Liver (tissue), 9 donors: Measurements from ENCODE around the gene FIS1. TPM values are rescaled to one million over a fixed set of nuclear protein-coding genes. Genes with fewer than 3 reads are reported as not detected.

ENCODE experiments used
- DNase-seq: peaks from one replicate; pipeline ENCODE4 v3.0.0-alpha.2; 2017; ENCODE audit warnings: low spot score
- H3K27ac ChIP-seq, 2 donors: one replicate each; pipeline ENCODE4 v1.7.0; 2013; ENCODE audit warnings: inconsistent platforms in 2 of 2, low read length in 2 of 2, control low read depth in 1 of 2, low read depth in 1 of 2, mild to moderate bottlenecking in 1 of 2
- H3K27me3 ChIP-seq, 4 donors: one replicate each; pipeline versions ENCODE4 v1.6.1 to v1.7.0; 2013; ENCODE audit warnings: low read length in 3 of 4, inconsistent platforms in 1 of 4, mild to moderate bottlenecking in 1 of 4, moderate library complexity in 1 of 4; ENCODE audit not compliant: control insufficient read depth in 4 of 4, insufficient read depth in 4 of 4
- H3K36me3 ChIP-seq, 4 donors: one replicate each; pipeline versions ENCODE4 v1.6.1 to v1.7.0; 2013; ENCODE audit warnings: low read length in 3 of 4, mild to moderate bottlenecking in 3 of 4, low read depth in 1 of 4, moderate library complexity in 1 of 4; ENCODE audit not compliant: control insufficient read depth in 4 of 4, insufficient read depth in 3 of 4
- H3K4me1 ChIP-seq, 4 donors: one replicate each; pipeline versions ENCODE4 v1.6.1 to v1.7.0; 2013; ENCODE audit warnings: low read length in 3 of 4, mild to moderate bottlenecking in 3 of 4, moderate library complexity in 1 of 4; ENCODE audit not compliant: control insufficient read depth in 4 of 4, insufficient read depth in 4 of 4
- H3K4me3 ChIP-seq, 3 donors: one replicate each; pipeline versions ENCODE4 v1.6.1 to v1.7.0; 2013; ENCODE audit warnings: low read length in 3 of 3, control low read depth in 1 of 3, low read depth in 1 of 3, mild to moderate bottlenecking in 1 of 3
- H3K9ac ChIP-seq, 2 donors: one replicate each; pipeline ENCODE4 v1.7.0; 2013; ENCODE audit warnings: low read length in 2 of 2, mild to moderate bottlenecking in 2 of 2, moderate library complexity in 2 of 2, control low read depth in 1 of 2, low read depth in 1 of 2
- H3K9me3 ChIP-seq, 4 donors: one replicate each; pipeline versions ENCODE4 v1.6.1 to v1.7.0; 2013; ENCODE audit warnings: low read length in 3 of 4; ENCODE audit not compliant: control insufficient read depth in 4 of 4
- EGR1 ChIP-seq, 2 donors: IDR thresholded peaks; 2 replicates each; pipeline ENCODE4 v1.6.1; 2016 to 2018; ENCODE audit warnings: antibody characterized with exemption in 2 of 2, low read depth in 2 of 2
- FOXA1 ChIP-seq: IDR thresholded peaks from 2 replicates; pipeline ENCODE4 v1.6.1; 2016; ENCODE audit warnings: antibody characterized with exemption
- FOXA2 ChIP-seq: IDR thresholded peaks from 2 replicates; pipeline ENCODE4 v1.6.1; 2016; ENCODE audit warnings: antibody characterized with exemption
- GABPA ChIP-seq, 2 donors: IDR thresholded peaks in 1 of 2; conservative IDR thresholded peaks in 1 of 2; 2 replicates each; pipeline ENCODE4 v1.6.1; 2016; ENCODE audit warnings: antibody characterized with exemption in 2 of 2, mild to moderate bottlenecking in 1 of 2, moderate library complexity in 1 of 2
- HNF4A ChIP-seq, 2 donors: conservative IDR thresholded peaks; 2 replicates each; pipeline ENCODE4 v1.6.1; 2016; ENCODE audit warnings: antibody characterized with exemption in 2 of 2, mild to moderate bottlenecking in 2 of 2
- HNF4G ChIP-seq: IDR thresholded peaks from 2 replicates; pipeline ENCODE4 v1.6.1; 2016; ENCODE audit warnings: antibody characterized with exemption
- JUND ChIP-seq, 2 donors: IDR thresholded peaks; 2 replicates each; pipeline ENCODE4 v1.6.1; 2016; ENCODE audit warnings: antibody characterized with exemption in 2 of 2
- NR2F2 ChIP-seq: IDR thresholded peaks from 2 replicates; pipeline ENCODE4 v1.6.1; 2016; ENCODE audit warnings: antibody characterized with exemption
- RAD21 ChIP-seq, 2 donors: IDR thresholded peaks; 2 replicates each; pipeline ENCODE4 v1.6.1; 2016; ENCODE audit warnings: antibody characterized with exemption in 2 of 2, mild to moderate bottlenecking in 2 of 2
- RXRA ChIP-seq, 2 donors: IDR thresholded peaks; 2 replicates each; pipeline ENCODE4 v1.6.1; 2017 to 2018; ENCODE audit warnings: antibody characterized with exemption in 2 of 2, mild to moderate bottlenecking in 1 of 2
- SP1 ChIP-seq: IDR thresholded peaks from 2 replicates; pipeline ENCODE4 v1.6.1; 2018; ENCODE audit warnings: antibody characterized with exemption, mild to moderate bottlenecking
- TAF1 ChIP-seq: conservative IDR thresholded peaks from 2 replicates; pipeline ENCODE4 v1.6.1; 2016; ENCODE audit warnings: antibody characterized with exemption, mild to moderate bottlenecking
- YY1 ChIP-seq: IDR thresholded peaks from 2 replicates; pipeline ENCODE4 v1.6.1; 2016; ENCODE audit warnings: antibody characterized with exemption, mild to moderate bottlenecking
- WGBS: extraction: QIAGEN DNeasy Blood & Tissue Kit; methylation state at CpG from one replicate; pipeline ENCODE4 v1.1.7; 2013; 5-methylcytosine and 5-hydroxymethylcytosine counted together
- polyA plus RNA-seq, 2 donors: library from polyadenylated mRNA; stranded (reverse) in 1 of 2; unstranded in 1 of 2; fragments of 200-250 nt in 1 of 2; fragments of >200 nt in 1 of 2; fragmentation: Nextera tagmentation in 1 of 2; extraction: Ambion mirVana in 1 of 2; gene quantifications; one replicate each; pipeline versions ENCODE4 v1.2.1 to v1.2.3, GENCODE V29; 2013 to 2015
- total RNA-seq, 2 donors: library from RNA; depleted of rRNA; stranded (reverse); fragments of >200 nt; gene quantifications; one replicate each; pipeline ENCODE4 v1.2.3, GENCODE V29; 2014
- TF ChIP-seq, protein P1 (sequence below): IDR thresholded peaks from 2 replicates; pipeline ENCODE4 v1.6.1; 2016; ENCODE audit warnings: antibody characterized with exemption
- TF ChIP-seq, protein P2 (sequence below): fragments of 150-350 bp; IDR thresholded peaks from 2 replicates; pipeline ENCODE4 v1.5.1; 2017; ENCODE audit warnings: improper control_type of control experiment, low read depth, low read length; ENCODE audit not compliant: missing input control
- TF ChIP-seq, protein P3 (sequence below): IDR thresholded peaks from 2 replicates; pipeline ENCODE4 v1.6.1; 2016; ENCODE audit warnings: antibody characterized with exemption, mild to moderate bottlenecking
- donor health status: healthy.
- donor health status: healthy.
- donor health status: healthy.
- donor health status: healthy.
- donor health status: healthy.

The FIS1 gene
- total and polyA plus RNA-seq, 4 donors = 112 to 192 (median 155) TPM

DNA sequence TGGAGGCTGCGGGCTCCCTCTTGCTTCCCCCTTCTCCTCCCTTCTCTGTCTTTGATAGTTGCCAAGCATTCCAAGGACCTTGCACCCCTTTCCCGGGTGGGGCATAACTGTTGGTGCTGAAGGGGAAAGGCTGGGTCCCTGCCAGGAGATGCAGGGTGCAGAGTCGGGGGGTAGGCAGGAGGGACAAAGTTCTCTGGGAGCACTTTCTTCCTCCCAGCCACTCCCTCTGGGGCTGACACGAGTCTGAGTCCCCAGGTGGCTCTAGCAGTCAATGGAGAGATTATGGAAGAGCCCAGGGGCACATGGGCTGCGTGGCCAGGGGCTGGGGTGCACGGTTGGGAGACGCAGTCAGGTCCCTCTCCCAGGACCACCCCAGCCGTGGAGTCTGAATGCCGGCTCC is 9.4 kb downstream of the FIS1 start:
- no peak overlapping the region for H3K9ac ChIP-seq
- H3K27ac ChIP-seq = no peak overlapping the region
- WGBS = 71% methylated on average over 9 of the region's 9 CpGs
- H3K9me3 ChIP-seq = no peaks in the 10 kb centered on the region
- no peak for TF ChIP-seq EGR1 (IDR thresholded peaks at IDR 0.05; ENCODE audit: low read depth in 2 of 2)
- no peak for TF ChIP-seq HNF4G
- no peak for TF ChIP-seq RAD21 (IDR thresholded peaks at IDR 0.05)
- TF ChIP-seq, protein P1, sequence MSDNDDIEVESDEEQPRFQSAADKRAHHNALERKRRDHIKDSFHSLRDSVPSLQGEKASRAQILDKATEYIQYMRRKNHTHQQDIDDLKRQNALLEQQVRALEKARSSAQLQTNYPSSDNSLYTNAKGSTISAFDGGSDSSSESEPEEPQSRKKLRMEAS = no peak
- TF ChIP-seq FOXA2 = no peak
- TF ChIP-seq HNF4A (conservative IDR thresholded peaks at IDR 0.05) = no peak
- no peak for TF ChIP-seq GABPA (IDR thresholded peaks at IDR 0.05 in 1 of 2, conservative IDR thresholded peaks at IDR 0.05 in 1 of 2)
- TF ChIP-seq JUND (IDR thresholded peaks at IDR 0.05) = no peak
- TF ChIP-seq TAF1 = no peak
- TF ChIP-seq YY1 = no peak
- TF ChIP-seq NR2F2 = no peak
- no peak for TF ChIP-seq FOXA1
- TF ChIP-seq, protein P2, sequence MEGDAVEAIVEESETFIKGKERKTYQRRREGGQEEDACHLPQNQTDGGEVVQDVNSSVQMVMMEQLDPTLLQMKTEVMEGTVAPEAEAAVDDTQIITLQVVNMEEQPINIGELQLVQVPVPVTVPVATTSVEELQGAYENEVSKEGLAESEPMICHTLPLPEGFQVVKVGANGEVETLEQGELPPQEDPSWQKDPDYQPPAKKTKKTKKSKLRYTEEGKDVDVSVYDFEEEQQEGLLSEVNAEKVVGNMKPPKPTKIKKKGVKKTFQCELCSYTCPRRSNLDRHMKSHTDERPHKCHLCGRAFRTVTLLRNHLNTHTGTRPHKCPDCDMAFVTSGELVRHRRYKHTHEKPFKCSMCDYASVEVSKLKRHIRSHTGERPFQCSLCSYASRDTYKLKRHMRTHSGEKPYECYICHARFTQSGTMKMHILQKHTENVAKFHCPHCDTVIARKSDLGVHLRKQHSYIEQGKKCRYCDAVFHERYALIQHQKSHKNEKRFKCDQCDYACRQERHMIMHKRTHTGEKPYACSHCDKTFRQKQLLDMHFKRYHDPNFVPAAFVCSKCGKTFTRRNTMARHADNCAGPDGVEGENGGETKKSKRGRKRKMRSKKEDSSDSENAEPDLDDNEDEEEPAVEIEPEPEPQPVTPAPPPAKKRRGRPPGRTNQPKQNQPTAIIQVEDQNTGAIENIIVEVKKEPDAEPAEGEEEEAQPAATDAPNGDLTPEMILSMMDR = no peak
- TF ChIP-seq, protein P3, sequence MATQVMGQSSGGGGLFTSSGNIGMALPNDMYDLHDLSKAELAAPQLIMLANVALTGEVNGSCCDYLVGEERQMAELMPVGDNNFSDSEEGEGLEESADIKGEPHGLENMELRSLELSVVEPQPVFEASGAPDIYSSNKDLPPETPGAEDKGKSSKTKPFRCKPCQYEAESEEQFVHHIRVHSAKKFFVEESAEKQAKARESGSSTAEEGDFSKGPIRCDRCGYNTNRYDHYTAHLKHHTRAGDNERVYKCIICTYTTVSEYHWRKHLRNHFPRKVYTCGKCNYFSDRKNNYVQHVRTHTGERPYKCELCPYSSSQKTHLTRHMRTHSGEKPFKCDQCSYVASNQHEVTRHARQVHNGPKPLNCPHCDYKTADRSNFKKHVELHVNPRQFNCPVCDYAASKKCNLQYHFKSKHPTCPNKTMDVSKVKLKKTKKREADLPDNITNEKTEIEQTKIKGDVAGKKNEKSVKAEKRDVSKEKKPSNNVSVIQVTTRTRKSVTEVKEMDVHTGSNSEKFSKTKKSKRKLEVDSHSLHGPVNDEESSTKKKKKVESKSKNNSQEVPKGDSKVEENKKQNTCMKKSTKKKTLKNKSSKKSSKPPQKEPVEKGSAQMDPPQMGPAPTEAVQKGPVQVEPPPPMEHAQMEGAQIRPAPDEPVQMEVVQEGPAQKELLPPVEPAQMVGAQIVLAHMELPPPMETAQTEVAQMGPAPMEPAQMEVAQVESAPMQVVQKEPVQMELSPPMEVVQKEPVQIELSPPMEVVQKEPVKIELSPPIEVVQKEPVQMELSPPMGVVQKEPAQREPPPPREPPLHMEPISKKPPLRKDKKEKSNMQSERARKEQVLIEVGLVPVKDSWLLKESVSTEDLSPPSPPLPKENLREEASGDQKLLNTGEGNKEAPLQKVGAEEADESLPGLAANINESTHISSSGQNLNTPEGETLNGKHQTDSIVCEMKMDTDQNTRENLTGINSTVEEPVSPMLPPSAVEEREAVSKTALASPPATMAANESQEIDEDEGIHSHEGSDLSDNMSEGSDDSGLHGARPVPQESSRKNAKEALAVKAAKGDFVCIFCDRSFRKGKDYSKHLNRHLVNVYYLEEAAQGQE = no peak
- H3K36me3 ChIP-seq = peaks cover 0 to 5% (median 2%) of the 10 kb centered on the region in 4 donors
- H3K4me3 ChIP-seq = no peak overlapping the region
- peaks cover 21 to 55% (median 35%) of the 10 kb centered on the region in 4 donors for H3K4me1 ChIP-seq
- DNase-seq = no peak
- no peaks in the 10 kb centered on the region for H3K27me3 ChIP-seq

DNA sequence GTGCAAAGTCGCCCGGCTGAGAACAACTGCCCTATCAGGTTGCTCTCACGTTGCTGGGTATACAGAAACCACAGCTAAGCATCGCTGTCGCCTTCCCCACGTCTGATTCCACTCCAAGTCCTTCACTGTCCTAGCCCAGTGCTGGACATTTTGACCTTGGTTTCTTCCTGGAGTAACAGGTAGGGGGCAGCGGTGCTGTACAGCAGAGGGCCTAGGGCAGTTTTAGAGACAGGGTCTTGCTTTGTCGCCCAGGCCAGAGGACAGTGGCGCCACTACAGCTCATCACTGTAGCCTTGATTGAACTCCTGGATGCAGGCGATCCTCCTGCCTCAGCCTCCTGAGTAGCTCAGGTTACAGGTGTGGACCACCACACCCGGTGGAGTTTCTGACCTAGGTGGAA is 9.8 kb downstream of the FIS1 start:
- whole genome bisulfite sequencing = 71% methylated on average over 11 of the region's 11 CpGs
- Histone ChIP-seq H3K27ac (no peak overlapping the region), H3K4me1 (peaks cover 21 to 55% (median 37%) of the 10 kb centered on the region in 4 donors)

DNA sequence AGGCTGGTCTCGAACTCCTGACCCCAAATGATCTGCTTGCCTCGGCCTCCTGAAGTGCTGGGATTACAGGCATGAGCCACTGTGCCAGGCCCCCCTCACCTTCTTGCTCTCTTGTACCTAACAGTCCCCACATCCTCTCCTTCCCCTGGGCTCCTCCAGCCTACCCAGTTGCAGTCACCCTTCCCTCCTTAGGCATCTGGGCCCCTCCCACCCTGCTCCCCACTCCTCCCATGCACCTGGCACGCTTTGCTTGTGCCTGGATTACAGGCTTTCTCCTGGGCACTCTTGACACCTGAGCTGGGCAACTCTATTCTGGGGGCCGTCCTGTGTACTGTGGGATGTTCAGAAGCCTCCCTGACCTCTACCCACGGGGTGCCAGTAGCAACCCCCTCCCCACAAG is 10.2 kb downstream of the FIS1 start:
- H3K4me3 ChIP-seq = no peak overlapping the region
- no peaks in the 10 kb centered on the region for H3K9me3 ChIP-seq
- no peak overlapping the region for H3K9ac ChIP-seq
- H3K27ac ChIP-seq = no peak overlapping the region
- WGBS = 88% methylated on average over 5 of the region's 5 CpGs
- peaks cover 0 to 3% (median 0%) of the 10 kb centered on the region in 4 donors for H3K36me3 ChIP-seq
- H3K27me3 ChIP-seq = no peaks in the 10 kb centered on the region
- DNase-seq = no peak
- H3K4me1 ChIP-seq = peaks cover 21 to 52% (median 37%) of the 10 kb centered on the region in 4 donors
- TF ChIP-seq RXRA (IDR thresholded peaks at IDR 0.05) (no peak), EGR1 (IDR thresholded peaks at IDR 0.05; ENCODE audit: low read depth in 2 of 2) (no peak), FOXA1 (no peak), SP1 (no peak), HNF4G (no peak), JUND (IDR thresholded peaks at IDR 0.05) (no peak), FOXA2 (no peak)
- TF ChIP-seq, protein P2 = no peak
- TF ChIP-seq, protein P1 = no peak
- TF ChIP-seq, protein P3 = no peak

More for the DNA sequence above, 9.8 kb downstream of the FIS1 start:
- H3K4me3 ChIP-seq = no peak overlapping the region
- DNase-seq = peak; percentile 63
- TF ChIP-seq NR2F2 (no peak), RAD21 (IDR thresholded peaks at IDR 0.05) (peak; percentile 16 to 64)
- no peak overlapping the region for H3K9ac ChIP-seq
- no peaks in the 10 kb centered on the region for H3K27me3 ChIP-seq
- H3K36me3 ChIP-seq = peaks cover 0 to 3% (median 0%) of the 10 kb centered on the region in 4 donors
- no peaks in the 10 kb centered on the region for H3K9me3 ChIP-seq
